ENCODE results near the gene KMT2A. TPM values are rescaled to one million over a fixed set of nuclear protein-coding genes. Genes with fewer than 3 reads are reported as not detected.

KMT2A gene
- total RNA-seq, 1 experiment from 2014 or later = 62.0 TPM

DNA sequence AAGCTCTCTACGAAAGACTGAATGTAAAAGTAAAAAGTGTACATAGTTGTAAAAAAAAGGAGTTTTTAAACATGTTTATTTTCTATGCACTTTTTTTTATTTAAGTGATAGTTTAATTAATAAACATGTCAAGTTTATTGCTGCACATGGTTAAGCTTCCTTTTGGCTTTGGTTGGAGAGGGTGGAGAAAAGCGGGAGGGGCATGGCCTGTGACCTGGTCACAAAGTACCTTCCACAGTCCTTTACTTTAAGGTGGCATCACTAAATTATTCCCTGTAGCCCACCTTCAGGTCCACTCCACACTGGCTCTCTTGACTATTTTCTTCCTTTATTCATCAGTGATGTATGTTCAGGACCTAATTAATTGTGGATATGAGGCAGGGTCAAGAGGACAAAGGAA lies 90.4 kb downstream of the KMT2A start:
- H3K27me3 ChIP-seq (ENCODE audit: insufficient read depth, low read length) = no peaks in the 10 kb centered on the region
- no peak overlapping the region for H3K27ac ChIP-seq (ENCODE audit: insufficient read length, low read depth, low read length)

More for the DNA sequence above, 90.4 kb downstream of the KMT2A start:
- H3T11ph ChIP-seq (ENCODE audit: low read length) = no peak overlapping the region
- H2BK12ac ChIP-seq (ENCODE audit: insufficient read length, low read depth, low read length) = no peak overlapping the region
- no peak overlapping the region for H3K23ac ChIP-seq (ENCODE audit: insufficient read length, low read depth, low read length)
- no peak overlapping the region for H4K8ac ChIP-seq (replicated peaks; ENCODE audit: insufficient read length, low read depth, low read length)
- TF ChIP-seq, protein P1, sequence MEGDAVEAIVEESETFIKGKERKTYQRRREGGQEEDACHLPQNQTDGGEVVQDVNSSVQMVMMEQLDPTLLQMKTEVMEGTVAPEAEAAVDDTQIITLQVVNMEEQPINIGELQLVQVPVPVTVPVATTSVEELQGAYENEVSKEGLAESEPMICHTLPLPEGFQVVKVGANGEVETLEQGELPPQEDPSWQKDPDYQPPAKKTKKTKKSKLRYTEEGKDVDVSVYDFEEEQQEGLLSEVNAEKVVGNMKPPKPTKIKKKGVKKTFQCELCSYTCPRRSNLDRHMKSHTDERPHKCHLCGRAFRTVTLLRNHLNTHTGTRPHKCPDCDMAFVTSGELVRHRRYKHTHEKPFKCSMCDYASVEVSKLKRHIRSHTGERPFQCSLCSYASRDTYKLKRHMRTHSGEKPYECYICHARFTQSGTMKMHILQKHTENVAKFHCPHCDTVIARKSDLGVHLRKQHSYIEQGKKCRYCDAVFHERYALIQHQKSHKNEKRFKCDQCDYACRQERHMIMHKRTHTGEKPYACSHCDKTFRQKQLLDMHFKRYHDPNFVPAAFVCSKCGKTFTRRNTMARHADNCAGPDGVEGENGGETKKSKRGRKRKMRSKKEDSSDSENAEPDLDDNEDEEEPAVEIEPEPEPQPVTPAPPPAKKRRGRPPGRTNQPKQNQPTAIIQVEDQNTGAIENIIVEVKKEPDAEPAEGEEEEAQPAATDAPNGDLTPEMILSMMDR (conservative IDR thresholded peaks at IDR 0.05) = no peak
- H3K36me3 Mint-ChIP-seq (ENCODE audit: insufficient read depth in 1 of 3, low read depth in 3 of 3) = peaks cover 12 to 36% (median 31%) of the 10 kb centered on the region in 3 experiments; a peak in 6 of 7 replicates
- H4K5ac ChIP-seq (ENCODE audit: insufficient read length, low read depth, low read length) = no peak overlapping the region
- H3K79me2 ChIP-seq (ENCODE audit: insufficient read depth, low read length) = no peaks in the 10 kb centered on the region
- H4K91ac ChIP-seq (ENCODE audit: insufficient read length, low read depth, low read length) = no peak overlapping the region
- no peak for DNase-seq
- H3K9me3 ChIP-seq (ENCODE audit: control insufficient read depth, low read depth, low read length) = no peaks in the 10 kb centered on the region
- peaks cover 33 to 37% of the 10 kb centered on the region in 2 experiments for H3K4me1 Mint-ChIP-seq
- no peak overlapping the region for H2AK5ac ChIP-seq (ENCODE audit: insufficient read length, low read length)
- no peak overlapping the region for H2BK15ac ChIP-seq (ENCODE audit: low read depth, low read length)
- peaks cover 10% of the 10 kb centered on the region for H3K23me2 ChIP-seq (ENCODE audit: insufficient read length, low read depth, low read length, poor library complexity, severe bottlenecking)
- H3K4me2 ChIP-seq (ENCODE audit: insufficient read depth, insufficient read length, low read length) = no peak overlapping the region
- H3K4me3 Mint-ChIP-seq = no peak overlapping the region
- no peak overlapping the region for H3K14ac ChIP-seq (ENCODE audit: insufficient read depth, low read length)
- H3K27ac Mint-ChIP-seq = no peak overlapping the region; a peak in 1 of 7 replicates
- H2BK20ac ChIP-seq (ENCODE audit: low read depth, low read length, poor library complexity, severe bottlenecking) = no peak overlapping the region
- no peaks in the 10 kb centered on the region for H3K9me3 Mint-ChIP-seq
- H3K4me1 ChIP-seq (ENCODE audit: insufficient read depth, low read length) = no peaks in the 10 kb centered on the region; the same call in 1 of the 2 replicates
- H2AFZ ChIP-seq (ENCODE audit: low read length) = no peak overlapping the region
- H4K20me1 ChIP-seq (ENCODE audit: control insufficient read depth, insufficient read depth, insufficient read length) = no peaks in the 10 kb centered on the region
- H2BK120ac ChIP-seq (ENCODE audit: low read depth, low read length, poor library complexity, severe bottlenecking) = no peak overlapping the region
- no peaks in the 10 kb centered on the region for H3K79me1 ChIP-seq (ENCODE audit: insufficient read depth, low read depth, low read length, poor library complexity, severe bottlenecking)
- no peak overlapping the region for H3K4ac ChIP-seq (ENCODE audit: low read depth, low read length)
- peaks cover 5% of the 10 kb centered on the region; the same call in 1 of the 2 replicates for H3K27me3 Mint-ChIP-seq (ENCODE audit: low read depth)
- no peak overlapping the region for H3K18ac ChIP-seq (ENCODE audit: insufficient read length, low read depth, low read length)
- no peak overlapping the region for H2BK5ac ChIP-seq (ENCODE audit: insufficient read length, low read length)
- H3K56ac ChIP-seq (ENCODE audit: insufficient read length, low read depth, low read length) = no peak overlapping the region
- no CpG with 5 or more reads among the region's 2 CpGs for WGBS (ENCODE audit: extremely low coverage, insufficient read length, low lambda C conversion rate)
- no peak overlapping the region for H3K9ac ChIP-seq (ENCODE audit: extremely low read depth, insufficient read length, low read length)
